NCI-H2196 (cell line): ENCODE data around the gene FITM2.

Source experiments
- DNase-seq: peaks from one replicate; lab custom pipeline; 2025; ENCODE audit not compliant: unreplicated experiment; lab: John Stamatoyannopoulos, UW

FITM2 gene

GRCh38 chr20:44284032-44284431 is 27.0 kb downstream of the FITM2 start:
- DNase-seq = no peak

- no peak for DNase-seq
Measured at GRCh38 chr20:44282192-44282591, 28.8 kb downstream of the FITM2 start.

GRCh38 chr20:44280387-44280786 is 30.6 kb downstream of the FITM2 start:
- no peak for DNase-seq

GRCh38 chr20:44279228-44279627 is 31.8 kb downstream of the FITM2 start:
- DNase-seq = no peak

GRCh38 chr20:44274303-44275017 is 36.5 kb downstream of the FITM2 start:
- no peak for DNase-seq

GRCh38 chr20:44273231-44274215 is 37.5 kb downstream of the FITM2 start:
- DNase-seq = no peak

- DNase-seq = no peak
Measured at GRCh38 chr20:44271915-44272663, 38.9 kb downstream of the FITM2 start.

GRCh38 chr20:44268802-44269201 is 42.2 kb downstream of the FITM2 start:
- no peak for DNase-seq

GRCh38 chr20:44264287-44264686 is 46.7 kb downstream of the FITM2 start:
- no peak for DNase-seq

GRCh38 chr20:44258226-44258890 is 52.6 kb downstream of the FITM2 start:
- DNase-seq = no peak

GRCh38 chr20:44256961-44257360 is 54.0 kb downstream of the FITM2 start:
- no peak for DNase-seq

GRCh38 chr20:44255942-44256341 is 55.1 kb downstream of the FITM2 start:
- DNase-seq = no peak

- DNase-seq = no peak
Measured at GRCh38 chr20:44254073-44254472, 56.9 kb downstream of the FITM2 start.

GRCh38 chr20:44253528-44253927 is 57.5 kb downstream of the FITM2 start:
- no peak for DNase-seq
